Measurements from ENCODE around the gene TBC1D10A. TPM values are rescaled to one million over a fixed set of nuclear protein-coding genes. Genes with fewer than 3 reads are reported as not detected.
A peak's percentile ranks its signal among the peaks of the same experiment; 100 is the strongest.
"Not testable (repeated sequence)": the region's sequence is repeated elsewhere in the genome, so short reads cannot be mapped to it uniquely, and the experiment has no call there.

Gene TBC1D10A
- total RNA-seq, 1 donor from 2014 or later = 40.0 TPM

DNA sequence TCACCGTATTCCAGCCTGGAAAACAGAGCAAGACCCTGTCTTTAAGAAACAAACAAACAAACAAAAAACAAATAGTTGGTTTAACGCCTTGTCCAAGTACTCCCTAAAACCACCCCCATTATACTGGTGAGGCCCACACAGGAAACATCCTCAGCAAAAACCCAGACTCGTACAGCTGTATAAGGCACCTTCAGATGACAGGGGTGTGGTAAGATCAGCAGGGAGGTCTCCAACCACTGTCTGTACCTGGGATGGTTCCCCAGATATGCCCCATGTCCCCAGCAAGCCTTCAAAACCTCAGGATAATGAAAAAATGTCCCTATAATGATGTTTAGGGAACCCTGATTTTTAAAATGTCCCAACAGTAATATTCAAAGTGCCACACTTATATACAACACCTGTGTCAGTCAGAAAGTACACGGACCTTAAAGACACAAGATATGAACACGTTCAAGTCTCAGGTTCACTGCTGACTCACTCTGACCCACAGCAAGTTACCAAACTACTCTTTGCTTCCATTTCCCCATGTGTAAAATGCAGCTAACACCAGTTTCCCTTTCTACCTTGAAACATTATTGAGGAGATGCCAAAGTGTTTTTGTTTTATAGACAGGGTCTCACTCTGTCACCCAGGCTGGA is 20.6 kb upstream of the TBC1D10A start:
- no peak for DNase-seq (ENCODE audit: low spot score)

DNA sequence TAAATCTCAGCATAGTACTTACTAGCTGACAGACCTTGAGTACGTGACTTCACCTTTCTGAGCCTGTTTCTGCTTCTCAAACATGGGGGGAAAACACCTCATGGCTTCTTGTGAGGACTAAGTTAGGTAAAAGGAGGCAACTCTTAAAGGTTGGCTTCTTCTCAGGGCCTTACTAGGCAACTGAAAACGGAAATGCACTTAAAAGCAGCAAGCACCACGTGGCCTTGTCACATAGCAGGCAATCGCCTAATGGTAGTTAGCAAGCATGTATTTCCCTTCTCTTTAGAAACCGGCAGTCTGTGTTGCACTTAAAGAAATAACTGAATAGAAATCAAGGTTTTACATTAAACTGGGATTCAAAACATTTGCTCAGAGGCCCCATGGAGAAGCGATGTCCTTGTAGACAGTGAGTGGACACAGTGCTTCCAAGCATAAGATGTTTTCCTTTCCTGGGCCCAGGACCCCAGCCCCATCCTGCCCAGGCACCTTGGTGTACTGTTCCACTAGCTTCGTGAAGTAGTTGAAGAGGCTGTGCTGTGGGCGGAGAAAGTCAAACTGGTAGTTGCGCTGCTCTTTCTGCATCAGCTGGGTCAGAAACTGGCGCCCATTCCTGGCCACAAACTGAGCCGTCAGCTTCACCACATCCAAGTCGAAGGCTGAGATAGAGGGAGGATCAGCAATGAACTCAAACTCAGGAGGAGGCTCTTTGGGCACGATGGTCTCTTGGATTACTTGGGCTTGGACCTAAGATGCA is 17.9 kb upstream of the TBC1D10A start:
- no peak for DNase-seq (ENCODE audit: low spot score)

DNA sequence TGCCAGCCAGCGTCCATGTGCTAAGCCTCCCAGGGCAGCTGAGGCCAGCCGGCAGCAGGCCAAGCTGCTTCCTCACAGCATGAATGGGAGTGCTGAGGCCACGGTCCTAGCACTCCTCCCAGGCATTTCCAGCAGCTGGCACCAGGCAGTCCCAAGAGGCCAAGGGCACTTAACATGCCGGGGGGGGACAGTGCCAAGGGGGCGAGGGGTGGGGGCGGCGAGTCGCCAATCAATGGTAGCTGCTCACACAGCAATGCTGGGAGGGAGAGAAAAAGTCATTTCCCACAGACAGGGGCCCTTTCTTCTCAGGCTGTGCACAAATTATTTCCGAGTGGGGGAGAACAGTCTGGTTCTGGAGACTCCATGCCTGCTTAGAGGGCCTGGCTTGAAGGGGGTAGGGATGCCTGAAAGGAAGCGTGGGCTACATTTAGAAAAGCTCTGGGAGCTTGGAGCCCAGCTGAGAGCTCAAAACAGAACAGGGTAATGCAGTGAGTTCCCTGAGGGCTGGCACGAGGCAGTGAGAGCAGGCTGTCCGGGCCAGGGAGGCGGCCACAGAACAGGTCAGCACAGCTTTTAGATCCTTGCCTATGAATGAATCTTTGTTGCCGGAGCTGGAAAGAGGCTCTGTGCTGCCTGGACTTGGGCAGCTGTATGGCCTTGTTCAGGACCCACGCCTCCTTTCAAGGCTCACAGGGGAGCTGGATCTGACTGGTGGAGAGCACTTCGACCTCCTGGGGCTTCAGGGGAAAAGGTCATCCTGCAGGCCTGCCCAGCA is 14.4 kb upstream of the TBC1D10A start:
- DNase-seq (ENCODE audit: low spot score) = no peak

DNA sequence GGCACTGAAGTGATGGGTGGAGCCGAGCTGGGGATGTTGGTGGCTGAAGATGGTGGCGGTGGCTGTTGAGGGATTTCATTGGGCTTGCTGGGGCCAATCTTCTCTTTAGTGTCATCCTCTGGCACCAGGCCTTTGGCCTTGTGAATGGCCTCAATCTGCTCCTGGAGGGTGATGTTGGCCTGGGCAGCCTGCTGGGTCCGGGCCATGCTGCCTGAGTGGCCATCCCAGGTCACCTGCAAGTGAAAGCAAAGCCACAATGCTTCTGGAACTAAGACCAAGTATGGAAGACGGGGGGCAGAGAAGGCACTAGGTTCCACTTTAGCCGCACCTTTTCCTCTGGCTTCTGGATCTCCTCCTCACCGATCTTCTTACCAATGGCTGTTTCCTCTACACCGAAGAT is 12.1 kb upstream of the TBC1D10A start:
- DNase-seq (ENCODE audit: low spot score) = no peak

DNA sequence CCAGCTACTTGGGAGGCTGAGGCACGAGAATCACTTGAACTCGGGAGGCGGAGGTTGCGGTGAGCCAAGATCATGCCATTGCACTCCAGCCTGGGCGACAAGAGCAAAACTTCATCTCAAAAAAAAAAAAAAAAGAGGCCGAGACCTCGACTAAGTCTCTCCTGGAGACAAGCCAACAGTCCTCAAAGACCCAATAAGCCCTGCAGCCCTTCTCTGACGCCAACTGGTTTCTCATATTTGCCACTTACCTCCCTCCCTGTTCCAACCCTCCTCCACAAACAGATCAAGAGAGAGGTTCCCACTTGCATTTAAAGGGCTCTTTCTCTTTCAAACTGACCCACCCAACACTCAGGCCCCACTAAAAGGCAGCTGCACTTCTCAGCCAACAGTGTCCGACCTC is 11.6 kb upstream of the TBC1D10A start:
- not testable (repeated sequence) for DNase-seq (ENCODE audit: low spot score)

DNA sequence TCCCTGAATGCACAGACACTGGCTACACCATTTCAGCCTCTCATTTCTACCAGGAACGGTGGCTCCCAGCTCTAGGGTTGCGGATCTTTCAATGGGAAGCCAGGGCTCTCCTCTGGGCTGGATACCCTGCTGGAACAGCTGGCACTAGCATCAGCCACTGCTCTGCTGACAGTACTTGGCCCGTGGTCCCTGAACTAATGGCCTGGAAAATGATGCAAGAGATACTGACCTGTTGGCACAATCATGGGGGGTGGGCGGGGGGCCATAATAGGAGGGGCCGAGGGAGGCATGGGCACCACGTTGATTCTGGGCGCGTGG is 10.7 kb upstream of the TBC1D10A start:
- no peak for DNase-seq (ENCODE audit: low spot score)

DNA sequence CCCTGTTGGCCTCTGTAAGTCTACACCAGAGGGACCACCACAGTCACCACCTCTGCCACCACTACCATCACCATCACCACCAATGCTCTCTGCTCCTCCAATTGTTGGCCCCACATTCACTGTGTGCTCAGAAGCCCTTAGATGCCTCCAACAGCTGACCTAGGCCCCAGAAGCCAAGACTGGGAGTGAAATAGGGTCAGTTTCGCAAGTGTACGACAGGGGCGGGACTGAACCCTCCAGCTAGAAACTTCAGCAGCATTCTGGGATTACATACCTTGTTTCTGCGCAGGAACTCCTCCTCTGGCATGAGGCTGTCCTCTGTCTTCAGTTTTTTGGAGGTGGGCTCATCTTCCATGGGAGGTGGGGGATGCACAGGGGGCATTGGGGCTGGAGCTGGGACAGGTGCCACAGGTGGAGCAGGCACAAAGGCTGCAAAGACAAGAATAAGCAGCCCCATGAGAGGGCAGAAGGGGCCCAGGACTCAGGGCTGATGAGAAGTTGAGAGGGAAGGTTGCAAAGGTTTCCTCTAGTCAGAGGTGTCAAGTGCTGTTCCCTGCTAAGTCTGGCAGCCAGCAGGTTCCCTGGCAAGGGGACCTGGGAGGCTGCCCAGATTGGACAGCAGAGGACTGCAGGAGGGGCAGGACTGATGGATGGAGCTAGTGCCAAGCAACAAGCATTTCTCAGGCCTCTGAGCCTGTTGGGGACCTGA is 10.2 kb upstream of the TBC1D10A start:
- no peak for DNase-seq (ENCODE audit: low spot score)

DNA sequence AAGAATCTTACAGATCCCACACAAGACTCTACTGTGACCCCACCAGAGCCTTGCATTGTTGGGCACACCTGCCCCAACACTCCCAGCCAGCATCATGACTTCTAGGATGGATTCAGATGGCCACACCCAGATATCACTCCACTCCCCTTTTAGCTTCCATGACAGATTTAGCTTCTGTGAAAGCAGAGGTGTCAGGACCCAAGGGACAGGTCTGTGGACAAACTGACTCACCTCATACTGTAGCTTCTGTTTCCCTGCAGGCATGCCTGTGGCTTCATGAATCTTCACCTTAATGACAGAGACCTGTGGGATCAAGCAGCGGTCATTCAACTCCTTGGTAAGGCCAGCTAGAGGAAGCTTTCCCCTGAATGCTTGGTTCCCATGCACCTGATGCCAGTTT is 8.5 kb upstream of the TBC1D10A start:
- DNase-seq (ENCODE audit: low spot score) = no peak

DNA sequence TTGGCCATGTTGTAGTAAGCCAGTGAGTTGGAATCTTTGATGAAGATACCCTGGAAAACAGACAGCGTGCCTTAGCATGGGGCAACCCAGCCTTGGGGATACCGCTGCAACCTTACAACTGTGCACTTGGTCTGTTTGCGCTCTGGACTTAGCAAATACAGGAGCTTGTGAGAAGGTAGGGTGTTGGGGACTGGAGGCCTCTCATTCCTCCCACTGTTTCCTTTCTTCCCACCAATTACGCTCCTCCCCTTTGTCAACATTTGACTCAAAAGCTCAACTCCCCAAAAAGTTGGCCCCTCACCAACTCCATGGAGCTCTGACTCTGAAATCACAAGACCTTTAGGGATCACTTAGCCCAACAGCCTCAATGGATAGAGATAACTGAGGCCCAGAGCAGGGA is 7.9 kb upstream of the TBC1D10A start:
- peak; percentile 8 for DNase-seq (ENCODE audit: low spot score)

DNA sequence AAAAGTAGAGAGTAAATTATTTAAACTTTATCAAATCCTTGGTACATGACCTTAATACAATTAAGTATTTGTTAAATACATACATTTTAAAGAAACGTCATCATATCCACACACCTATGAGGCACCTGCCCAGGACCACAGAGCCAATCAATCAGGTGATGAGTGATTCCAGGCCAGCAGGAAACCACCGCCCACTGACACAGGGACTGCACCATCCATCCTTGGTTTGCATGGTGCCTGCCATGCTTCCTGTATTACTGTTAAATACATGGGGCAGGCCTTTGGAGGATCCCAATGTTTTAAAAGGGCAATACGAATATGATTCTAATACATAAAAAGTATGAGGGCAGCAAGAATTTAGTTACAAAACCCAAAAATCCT is 7.0 kb upstream of the TBC1D10A start:
- DNase-seq (ENCODE audit: low spot score) = no peak

DNA sequence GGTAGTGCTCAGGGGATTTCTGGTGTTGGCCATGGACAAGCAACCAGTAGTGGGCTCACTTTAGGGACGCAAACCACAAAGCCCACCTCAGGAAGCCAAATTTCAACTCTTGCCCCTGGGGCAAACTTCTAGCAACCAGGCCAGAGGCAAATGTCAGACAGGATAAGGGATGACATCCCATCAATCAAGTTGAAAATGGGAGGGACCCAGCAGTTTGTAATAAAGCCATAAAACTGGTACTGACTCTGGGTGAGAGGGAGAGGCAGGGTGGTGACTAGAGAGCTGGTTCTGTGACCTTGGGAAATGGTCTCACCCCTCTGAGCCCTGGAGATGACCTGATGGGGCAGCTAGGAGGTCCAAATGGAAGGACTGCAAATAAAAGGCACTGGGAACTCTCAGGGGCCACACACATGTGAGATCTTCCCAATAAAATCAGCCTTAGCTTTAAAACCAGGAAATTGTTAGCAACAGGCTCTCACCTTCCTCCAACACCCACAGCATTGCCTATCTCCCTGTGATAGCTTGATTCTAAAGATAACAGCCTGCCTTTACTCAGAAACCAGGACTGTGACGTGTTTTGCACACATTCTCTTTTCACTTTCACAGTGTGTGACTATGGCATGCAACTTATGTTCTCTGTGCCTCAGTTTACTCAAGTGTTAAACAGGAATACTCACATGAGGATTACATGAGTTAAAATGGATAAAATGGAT is 6.4 kb upstream of the TBC1D10A start:
- no peak for DNase-seq (ENCODE audit: low spot score)

DNA sequence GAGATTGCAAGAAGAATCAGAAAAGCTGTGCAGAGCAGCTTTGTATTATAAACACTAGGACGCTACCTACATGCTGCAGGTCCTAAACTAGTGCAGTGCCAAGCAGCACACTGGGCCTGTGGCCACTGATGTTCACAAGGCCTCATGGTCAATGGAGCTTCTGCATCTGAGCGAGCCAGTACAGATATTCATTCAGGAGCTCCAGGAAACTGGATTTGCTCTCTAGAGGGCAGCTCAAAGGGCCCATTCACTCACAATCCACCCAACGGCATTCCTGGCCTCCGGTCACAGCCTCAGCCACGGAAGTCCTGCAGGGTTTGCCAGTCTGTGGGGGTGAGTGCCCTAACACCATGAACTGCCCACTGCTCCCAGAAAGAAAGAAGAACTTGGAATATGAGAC is 5.8 kb upstream of the TBC1D10A start:
- DNase-seq (ENCODE audit: low spot score) = no peak

DNA sequence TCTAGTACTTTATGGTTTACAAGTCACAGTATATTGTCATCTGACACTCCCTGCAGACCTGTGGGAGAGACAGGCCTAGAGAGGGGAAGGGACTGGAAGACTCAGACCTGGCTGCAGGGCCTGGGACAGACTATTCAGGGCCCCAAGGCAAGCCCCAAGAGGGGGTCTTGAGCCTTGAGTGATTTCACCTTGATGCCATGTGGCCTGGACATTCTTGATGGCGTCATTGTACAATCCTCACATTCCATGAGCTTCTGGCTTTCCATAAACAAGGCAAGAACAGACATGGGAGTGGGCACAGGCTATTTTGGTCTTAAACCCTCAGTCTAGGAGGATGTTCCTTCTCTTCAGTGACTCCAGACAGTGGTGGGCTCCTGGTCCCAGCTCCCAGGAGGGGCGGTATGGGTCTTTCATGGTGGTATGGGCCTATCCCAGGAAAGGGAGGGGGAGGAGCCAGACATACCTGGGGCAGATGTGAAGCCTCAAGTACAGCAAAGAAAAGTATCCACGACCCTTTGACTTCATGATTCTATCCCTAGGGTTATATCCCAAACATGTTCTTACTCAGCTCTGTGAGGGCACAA is 1.8 kb upstream of the TBC1D10A start:
- peak; percentile 24 for DNase-seq (ENCODE audit: low spot score)

DNA sequence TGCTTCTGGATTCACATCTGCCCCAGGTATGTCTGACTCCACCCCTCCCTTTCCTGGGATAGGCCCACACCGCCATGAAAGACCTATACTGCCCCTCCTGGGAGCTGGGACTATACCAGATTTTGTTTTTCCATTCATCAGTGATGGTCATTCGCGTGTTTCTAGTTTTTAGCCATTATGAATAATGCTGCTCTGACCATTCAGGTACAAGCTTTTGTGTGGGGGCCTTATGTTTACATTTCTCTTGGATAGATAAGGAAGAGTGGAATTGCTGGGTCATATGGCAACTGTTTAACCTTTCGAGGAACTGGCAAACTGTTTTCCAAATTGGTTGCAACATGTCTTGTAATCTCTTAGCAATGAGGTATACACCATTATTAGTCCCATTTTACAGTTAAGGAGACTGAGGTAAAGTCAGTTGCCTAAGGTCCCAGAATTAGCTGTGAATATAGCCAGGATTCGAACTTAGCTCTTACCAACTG is 1.2 kb upstream of the TBC1D10A start:
- DNase-seq (ENCODE audit: low spot score) = peak; percentile 19

DNA sequence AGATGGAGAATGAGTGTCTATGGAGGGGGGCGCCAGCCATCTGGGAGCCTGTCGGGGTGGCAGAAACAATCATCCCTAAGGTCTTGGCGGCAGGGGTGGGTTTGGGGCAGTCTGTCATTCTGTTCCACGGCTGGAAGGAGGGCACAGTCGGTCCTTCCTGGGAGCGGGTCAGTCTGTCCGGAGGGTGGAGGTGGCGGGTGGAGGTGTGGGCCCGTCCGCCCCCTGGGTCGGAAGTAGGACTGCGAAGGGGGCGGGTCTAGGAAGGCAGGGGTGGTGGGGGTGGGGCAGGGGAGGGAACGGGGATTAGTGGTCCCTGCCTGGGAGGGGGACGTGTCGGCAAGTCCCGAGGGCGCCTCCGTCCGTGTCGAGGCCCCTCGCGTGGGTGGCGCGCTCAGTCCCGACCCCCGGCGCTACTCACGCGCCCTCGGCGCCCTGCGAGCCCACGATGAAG is 461 bp downstream of the TBC1D10A start:
- DNase-seq (ENCODE audit: low spot score) = no peak

DNA sequence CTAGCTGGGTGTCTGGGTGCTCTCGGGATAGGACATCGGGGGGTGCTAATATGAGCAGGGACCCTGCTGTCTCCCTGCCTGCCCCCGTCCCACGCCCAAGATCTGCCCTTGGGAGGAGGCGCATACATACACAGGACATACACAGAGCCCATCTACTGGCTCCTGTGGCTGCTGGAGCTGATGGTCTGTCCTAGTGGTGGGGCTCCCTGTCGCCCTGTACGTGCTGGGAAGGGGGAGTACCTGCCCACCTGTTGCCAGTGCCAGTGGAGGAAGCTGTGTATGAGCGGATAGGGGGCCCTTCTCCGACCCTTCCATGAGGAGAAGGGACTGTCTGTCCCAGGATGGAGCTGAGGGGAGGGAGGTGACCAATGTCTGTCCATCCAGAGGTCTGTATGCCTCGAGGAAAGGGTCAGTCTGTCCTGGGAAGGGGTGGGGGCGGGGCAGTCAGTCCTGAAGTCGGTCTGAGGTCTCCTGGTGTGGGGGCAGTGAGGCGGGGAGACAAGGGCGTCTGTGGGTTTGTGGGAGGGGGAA is 952 bp downstream of the TBC1D10A start:
- peak; percentile 13 for DNase-seq (ENCODE audit: low spot score)

DNA sequence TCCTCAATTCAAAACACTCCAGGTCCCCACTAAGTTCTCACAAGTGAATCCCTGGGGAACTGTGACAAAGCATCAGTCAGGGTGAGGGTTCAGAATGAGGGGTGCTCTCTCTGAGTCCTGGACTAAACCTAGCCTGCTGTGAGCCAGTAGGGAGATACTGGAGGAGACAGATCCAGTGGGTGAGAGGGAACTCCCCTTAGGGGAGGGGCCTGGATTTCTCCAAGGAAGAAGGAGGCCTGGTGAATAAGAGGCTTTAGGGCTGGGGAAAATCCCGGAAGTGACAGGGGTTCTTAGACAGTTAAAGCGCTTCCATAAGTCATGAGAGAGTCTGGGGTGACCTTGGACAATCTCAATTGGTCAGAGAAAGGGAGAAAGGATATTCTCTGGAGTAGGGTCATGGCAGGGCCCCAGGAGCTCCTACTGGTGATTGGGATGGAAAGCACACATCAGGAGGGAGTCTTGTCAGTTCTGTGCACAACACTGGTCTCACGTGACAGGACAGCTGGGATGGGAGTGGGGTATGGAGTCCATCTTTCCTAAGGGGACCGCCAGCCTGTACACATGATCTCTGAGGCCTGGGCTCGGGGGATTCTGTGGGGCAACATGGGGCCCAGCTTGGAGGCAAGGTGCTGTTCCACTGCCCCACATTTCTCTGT is 1.5 kb downstream of the TBC1D10A start:
- peak; percentile 97 for DNase-seq (ENCODE audit: low spot score)

DNA sequence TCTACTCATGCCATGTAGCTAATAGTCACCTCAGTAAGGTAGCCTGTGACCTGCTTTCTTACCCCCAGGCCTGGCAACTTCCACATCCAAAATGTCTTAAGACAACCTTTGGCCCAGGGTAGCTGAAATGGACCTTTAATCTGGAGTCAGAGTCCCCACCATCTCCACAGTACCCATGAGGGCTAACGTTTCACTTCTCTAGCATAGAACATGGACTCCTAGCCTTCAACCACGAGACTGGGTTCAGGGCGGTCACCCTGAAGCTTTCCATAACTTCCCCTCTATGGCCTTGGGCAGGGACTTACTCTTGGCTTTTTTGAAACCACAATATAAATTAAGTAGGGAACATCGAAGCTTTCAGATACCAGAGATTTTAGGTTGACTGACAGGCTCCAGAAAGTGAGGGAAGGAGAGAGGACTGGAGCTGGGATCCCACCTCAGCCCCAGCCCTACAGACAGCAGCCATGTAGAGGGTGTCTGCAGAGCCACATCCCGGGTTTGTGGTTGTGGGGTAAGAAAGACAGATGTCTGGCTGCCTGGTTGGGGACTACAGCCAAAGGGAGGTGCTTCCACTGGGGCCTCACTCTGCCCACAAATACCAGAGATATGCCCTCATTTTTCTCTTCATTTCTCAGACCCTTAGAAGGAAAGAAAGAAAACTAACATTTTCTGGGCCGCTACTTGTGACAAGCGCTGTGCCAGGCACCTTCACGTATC is 2.6 kb downstream of the TBC1D10A start:
- peak; percentile 76 for DNase-seq (ENCODE audit: low spot score)

DNA sequence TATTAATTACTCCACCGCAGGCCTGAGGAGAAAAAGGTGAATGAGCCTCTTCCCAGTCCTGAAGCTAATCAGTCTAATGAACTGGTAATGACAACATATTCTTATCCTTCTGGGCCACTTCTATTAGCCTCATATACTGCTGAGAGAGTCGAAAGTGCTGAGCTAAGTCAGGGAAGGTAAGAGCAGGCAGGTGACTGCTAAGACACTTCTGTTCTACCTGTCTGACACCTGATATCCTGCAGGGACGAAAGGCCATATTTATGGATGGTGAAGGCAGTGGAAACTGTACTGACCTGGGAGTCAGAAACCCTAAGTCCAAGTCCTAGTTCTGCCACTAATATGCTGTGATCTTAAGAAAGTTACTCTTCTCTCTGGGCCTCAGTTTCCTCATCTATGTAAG is 3.5 kb downstream of the TBC1D10A start:
- no peak for DNase-seq (ENCODE audit: low spot score)

DNA sequence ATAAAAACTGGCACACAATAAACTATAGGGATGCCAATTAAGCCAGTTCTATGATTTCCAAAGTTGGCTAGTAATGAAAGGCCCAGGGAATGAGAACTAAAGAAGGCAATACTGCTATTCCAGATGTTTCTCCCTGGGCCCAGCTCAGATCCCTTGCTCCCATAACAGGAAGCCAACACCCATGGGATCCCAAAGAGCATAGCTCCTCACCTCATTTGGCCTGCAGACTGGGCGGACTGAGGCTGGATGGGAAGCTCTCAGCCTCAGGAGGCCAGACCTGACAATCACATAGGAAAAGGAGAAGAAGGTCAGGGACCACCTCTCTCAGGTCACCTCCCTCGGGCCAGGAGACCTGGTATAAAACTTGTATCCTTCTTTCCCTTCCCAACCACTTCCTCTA is 5.3 kb downstream of the TBC1D10A start:
- DNase-seq (ENCODE audit: low spot score) = no peak

Measured in umbilical cord (tissue), 2 donors.